ENCODE measurements around the gene SAMD13.

Gene SAMD13

DNA sequence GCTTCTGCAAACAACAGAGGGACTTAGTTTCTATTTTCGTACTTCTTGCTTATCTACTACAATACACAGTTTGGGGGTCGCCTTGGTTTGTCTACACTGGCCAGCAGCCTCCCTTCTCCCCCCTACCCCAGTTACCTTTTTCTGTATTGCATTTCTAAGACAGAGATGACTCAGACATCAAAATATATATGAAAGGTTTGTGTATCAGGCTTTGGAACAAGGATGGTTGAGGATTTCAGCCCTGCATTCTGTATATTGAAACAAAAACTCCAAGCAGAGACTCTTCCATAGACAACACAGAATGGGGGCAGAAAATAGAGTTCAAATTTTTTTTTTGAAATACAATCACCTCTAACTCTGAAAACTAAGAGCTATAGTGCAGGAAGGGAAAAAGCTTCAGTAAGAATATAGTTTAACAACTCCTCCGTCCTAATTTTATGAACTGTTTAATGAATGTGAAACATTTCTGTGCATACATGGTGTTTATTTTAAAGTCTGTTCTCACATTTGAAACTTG, 1.9 kb downstream of the SAMD13 start:
- no peak overlapping the region for H3K27ac ChIP-seq
- H3K36me3 ChIP-seq = no peaks in the 10 kb centered on the region
- no peak for DNase-seq
- H3K27me3 ChIP-seq (ENCODE audit: insufficient read depth, low read depth, severe bottlenecking) = no peaks in the 10 kb centered on the region
- TF ChIP-seq, protein P1, sequence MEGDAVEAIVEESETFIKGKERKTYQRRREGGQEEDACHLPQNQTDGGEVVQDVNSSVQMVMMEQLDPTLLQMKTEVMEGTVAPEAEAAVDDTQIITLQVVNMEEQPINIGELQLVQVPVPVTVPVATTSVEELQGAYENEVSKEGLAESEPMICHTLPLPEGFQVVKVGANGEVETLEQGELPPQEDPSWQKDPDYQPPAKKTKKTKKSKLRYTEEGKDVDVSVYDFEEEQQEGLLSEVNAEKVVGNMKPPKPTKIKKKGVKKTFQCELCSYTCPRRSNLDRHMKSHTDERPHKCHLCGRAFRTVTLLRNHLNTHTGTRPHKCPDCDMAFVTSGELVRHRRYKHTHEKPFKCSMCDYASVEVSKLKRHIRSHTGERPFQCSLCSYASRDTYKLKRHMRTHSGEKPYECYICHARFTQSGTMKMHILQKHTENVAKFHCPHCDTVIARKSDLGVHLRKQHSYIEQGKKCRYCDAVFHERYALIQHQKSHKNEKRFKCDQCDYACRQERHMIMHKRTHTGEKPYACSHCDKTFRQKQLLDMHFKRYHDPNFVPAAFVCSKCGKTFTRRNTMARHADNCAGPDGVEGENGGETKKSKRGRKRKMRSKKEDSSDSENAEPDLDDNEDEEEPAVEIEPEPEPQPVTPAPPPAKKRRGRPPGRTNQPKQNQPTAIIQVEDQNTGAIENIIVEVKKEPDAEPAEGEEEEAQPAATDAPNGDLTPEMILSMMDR (IDR thresholded peaks at IDR 0.05; ENCODE audit: low read depth, low read length) = no peak
- H3K9me3 ChIP-seq (ENCODE audit: severe bottlenecking) = no peaks in the 10 kb centered on the region
- peak overlapping the region; percentile 28 for H3K4me3 ChIP-seq (ENCODE audit: low read depth, low read length)

DNA sequence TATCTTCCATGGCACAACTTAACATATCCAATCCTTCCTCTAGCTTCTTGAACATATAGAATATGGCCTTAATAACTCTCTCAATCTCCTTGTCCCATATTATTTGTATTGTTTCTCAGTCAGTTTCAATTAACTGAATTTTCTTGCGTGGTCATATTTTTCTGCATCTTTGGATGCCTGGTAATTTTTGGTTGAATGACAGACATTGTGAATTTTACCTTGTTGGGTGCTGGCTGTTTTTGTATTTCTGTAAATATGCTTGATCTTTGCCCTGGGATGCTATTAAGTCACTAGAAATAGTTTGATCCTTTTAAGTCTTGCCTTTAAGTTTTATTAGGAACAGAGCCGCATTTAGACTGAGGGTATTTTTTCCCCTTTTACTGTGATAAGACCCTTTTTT, 5.9 kb downstream of the SAMD13 start:
- TF ChIP-seq, protein P1 (IDR thresholded peaks at IDR 0.05; ENCODE audit: low read depth, low read length) = no peak
- no peak for DNase-seq
- Histone ChIP-seq H3K27ac (no peak overlapping the region), H3K4me3 (ENCODE audit: low read depth, low read length) (no peak overlapping the region), H3K9me3 (ENCODE audit: severe bottlenecking) (no peaks in the 10 kb centered on the region), H3K27me3 (ENCODE audit: insufficient read depth, low read depth, severe bottlenecking) (no peaks in the 10 kb centered on the region), H3K36me3 (no peaks in the 10 kb centered on the region)

DNA sequence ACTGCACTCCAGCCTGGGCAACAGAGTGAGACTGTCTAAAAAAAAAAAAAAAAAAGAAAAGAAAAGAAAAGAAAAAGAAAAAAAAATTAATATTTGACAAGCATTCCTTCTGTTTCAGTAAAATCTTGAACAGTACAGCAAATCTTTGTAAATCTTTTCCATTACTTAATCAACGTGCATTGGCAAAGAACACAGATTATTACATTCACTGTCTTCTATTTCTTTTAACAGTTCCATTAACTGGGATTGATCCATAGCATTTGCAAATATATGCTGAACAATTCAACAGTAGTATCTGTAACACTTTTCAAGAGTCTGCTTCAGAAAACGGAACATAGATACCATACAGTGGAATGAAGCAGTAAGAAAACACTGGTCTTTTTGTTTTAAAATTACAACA, 9.8 kb downstream of the SAMD13 start:
- Histone ChIP-seq H3K36me3 (no peaks in the 10 kb centered on the region), H3K27ac (no peak overlapping the region), H3K4me3 (ENCODE audit: low read depth, low read length) (no peak overlapping the region), H3K9me3 (ENCODE audit: severe bottlenecking) (no peaks in the 10 kb centered on the region), H3K27me3 (ENCODE audit: insufficient read depth, low read depth, severe bottlenecking) (no peaks in the 10 kb centered on the region)
- TF ChIP-seq, protein P1 (IDR thresholded peaks at IDR 0.05; ENCODE audit: low read depth, low read length) = no peak
- no peak for DNase-seq

DNA sequence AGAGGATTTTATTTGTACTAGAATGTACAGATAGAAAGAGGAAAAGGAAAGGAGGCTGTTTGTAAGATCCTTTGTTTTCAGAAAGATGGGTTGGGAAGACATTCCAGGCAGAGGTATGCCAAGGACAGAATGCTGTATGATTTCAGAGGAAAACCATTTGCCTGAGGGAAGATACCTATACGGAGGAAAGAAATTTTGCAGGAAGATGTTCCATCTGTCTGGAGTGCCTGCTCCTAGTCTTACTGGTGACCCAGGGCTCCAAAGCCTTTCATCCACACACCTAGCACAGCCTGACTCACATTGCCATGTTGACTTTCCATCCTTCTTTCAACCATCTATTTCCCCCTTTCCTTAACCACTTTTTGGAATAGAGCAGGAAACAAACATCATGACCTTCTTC, 18.2 kb downstream of the SAMD13 start:
- Histone ChIP-seq H3K9me3 (ENCODE audit: severe bottlenecking) (no peaks in the 10 kb centered on the region), H3K27ac (no peak overlapping the region), H3K4me3 (ENCODE audit: low read depth, low read length) (no peak overlapping the region), H3K27me3 (ENCODE audit: insufficient read depth, low read depth, severe bottlenecking) (no peaks in the 10 kb centered on the region), H3K36me3 (no peaks in the 10 kb centered on the region)
- DNase-seq = no peak
- TF ChIP-seq, protein P1 (IDR thresholded peaks at IDR 0.05; ENCODE audit: low read depth, low read length) = no peak

DNA sequence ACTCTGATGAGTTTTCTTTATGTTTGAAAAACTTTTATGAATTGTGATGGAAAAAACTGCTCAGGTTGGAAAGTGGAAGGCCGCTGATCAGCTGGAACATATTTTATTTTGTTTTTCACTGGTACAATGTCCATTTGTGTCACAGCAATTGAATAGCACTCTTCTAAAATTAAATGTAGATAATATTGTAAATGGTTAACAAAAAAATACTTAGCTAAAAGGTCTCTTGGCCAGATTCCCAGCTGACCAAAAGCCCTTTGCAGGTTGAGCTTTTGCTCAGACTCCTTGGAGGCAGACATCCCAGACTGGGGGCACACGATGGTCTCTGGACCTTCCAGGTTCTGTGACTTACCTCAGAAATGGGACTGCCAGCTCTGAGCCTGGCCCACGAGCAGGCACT, 26.3 kb downstream of the SAMD13 start:
- Histone ChIP-seq H3K4me3 (ENCODE audit: low read depth, low read length) (no peak overlapping the region), H3K36me3 (no peaks in the 10 kb centered on the region), H3K27ac (no peak overlapping the region), H3K27me3 (ENCODE audit: insufficient read depth, low read depth, severe bottlenecking) (no peaks in the 10 kb centered on the region), H3K9me3 (ENCODE audit: severe bottlenecking) (no peaks in the 10 kb centered on the region)
- no peak for DNase-seq
- TF ChIP-seq, protein P1 (IDR thresholded peaks at IDR 0.05; ENCODE audit: low read depth, low read length) = no peak

Measured in WERI-Rb-1 (cell line).